Kidney capillary endothelial cell (primary cell): Measurements from ENCODE around the gene ZNF627.
"Not testable (repeated sequence)": the region's sequence is repeated elsewhere in the genome, so short reads cannot be mapped to it uniquely, and the experiment has no call there.

Source experiments
- DNase-seq: peaks from one replicate; pipeline ENCODE4 v3.0.0-alpha.2; 2018; ENCODE audit warnings: low spot score

The ZNF627 gene

DNA sequence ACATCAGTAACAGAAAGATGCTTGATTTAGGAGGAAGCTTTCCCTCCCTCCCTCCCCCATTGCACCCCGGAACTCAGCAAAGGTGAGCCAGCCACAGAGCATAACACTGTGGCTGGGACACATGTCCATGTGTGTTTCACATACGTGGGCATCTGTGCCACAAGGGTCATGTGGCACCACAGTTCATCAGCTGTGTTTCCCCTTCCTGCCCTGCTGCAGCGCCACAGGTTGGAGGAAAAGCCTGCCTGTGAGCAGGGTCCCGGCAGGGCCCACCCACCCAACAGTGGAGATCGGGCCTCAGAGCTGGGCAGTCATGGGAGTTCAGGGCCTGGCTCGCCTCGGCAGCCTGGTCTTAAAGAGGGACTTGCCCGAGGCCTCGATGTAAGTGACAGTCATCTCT, 22.6 kb upstream of the ZNF627 start:
- no peak for DNase-seq

GRCh38 chr19:11576227-11576626, 21.1 kb upstream of the ZNF627 start:
- no peak for DNase-seq

- DNase-seq, result no peak
Observed at GRCh38 chr19:11577451-11578257, 19.6 kb upstream of the ZNF627 start, which contains the start of gene ACP5. Gene ACP5, minus strand, starts transcription at chr19:11577645. Its CDS starts 328 bp downstream, at chr19:11577317.

DNA sequence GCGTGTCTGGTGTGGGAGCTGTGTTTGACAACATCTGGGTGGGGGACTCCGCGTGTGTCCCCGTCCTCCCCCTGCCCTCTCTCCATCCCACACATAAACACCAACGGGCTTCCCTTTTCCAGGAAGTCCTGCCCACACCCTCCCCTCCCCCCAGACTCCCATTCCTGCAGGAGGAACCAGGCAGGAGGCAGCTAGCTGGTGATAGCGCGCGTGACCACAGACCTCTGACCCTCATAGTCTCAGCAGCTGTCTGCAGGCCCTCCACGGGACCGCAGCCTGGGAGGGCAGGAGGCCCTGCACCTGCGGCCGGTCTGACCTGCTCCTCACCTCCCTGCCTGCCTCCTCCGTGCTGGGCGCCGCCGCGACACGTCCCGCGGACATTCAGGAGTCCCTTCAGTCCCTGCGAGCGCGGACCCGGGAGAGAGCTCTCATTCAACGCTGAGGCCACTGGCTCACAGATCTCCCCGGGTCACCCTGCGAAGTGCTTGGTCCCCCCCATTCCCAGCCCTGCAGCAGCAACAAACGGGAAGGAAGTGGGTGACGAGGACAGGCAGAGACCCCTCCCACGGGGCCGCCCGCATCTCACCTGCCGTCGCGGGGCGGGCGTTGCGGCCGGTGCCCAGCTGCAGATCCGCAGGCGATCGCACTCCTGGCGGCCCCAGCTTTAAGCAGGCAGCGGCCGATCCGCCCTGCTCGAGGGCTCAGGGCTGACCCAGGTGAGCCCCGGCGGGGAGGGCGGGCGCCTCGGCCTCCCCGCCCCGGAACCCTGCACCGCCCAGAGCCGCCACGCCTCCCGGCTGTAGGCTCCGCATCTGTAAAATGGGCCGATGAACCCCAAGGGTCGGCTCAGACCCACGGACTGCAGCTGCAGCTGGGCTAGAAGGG, 18.8 kb upstream of the ZNF627 start:
- DNase-seq, result no peak

DNA sequence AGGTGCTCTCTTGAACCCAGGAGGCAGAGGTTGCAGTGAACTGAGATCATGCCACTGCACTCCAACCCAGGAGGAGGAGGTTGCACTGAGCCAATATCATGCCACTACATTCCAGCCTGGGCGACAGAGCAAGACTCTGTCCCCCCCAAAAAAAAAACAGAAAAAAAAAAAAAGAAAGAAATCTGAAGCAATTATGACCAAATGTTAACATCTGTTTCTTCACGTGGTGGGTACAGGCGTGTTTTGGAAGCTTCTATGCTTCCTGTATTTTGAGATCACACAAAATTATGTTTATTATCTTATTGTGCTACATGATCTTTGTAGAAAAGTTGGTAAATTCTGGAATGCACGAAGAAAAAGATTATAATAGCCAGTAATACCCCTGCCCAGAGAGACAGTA, 17.2 kb upstream of the ZNF627 start:
- DNase-seq, result no peak

DNA sequence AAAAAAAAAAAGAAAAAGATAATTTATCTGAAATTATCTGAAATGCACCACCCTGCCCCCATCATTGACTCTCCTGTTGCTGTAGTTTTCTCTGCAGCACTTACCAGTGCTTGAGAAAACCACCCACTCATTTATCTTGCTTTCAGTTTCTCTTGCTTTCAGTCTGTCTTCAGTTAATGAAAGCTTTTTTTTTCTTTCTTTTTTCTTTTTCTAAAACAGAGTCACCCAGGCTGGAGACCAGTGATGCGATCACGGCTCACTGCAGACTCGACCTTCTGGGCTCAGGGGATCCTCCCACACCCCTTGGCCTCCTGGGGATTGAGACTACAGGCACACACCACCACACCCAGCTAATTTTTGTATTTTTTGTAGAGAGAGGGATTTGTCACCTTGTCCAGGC, 15.5 kb upstream of the ZNF627 start:
- no peak for DNase-seq

DNA sequence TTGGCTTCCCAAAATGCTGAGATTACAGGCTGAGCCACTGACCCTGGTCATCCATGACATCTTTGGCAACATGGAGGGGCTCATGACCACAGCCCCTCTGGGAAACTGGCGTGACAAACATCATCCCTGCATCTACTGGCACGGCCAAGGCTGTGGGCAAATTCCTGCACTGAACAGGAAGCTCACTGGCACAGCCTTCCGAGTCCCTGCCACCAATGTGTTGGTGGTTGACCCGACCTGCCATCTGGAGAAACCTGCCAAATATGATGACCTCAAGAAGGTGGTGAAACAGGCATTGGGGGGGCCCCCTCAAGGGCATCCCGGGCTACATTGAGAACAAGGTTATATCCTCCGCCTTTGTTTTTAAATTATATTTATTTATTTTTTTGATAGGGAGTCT, 11.0 kb upstream of the ZNF627 start:
- DNase-seq, result no peak

DNA sequence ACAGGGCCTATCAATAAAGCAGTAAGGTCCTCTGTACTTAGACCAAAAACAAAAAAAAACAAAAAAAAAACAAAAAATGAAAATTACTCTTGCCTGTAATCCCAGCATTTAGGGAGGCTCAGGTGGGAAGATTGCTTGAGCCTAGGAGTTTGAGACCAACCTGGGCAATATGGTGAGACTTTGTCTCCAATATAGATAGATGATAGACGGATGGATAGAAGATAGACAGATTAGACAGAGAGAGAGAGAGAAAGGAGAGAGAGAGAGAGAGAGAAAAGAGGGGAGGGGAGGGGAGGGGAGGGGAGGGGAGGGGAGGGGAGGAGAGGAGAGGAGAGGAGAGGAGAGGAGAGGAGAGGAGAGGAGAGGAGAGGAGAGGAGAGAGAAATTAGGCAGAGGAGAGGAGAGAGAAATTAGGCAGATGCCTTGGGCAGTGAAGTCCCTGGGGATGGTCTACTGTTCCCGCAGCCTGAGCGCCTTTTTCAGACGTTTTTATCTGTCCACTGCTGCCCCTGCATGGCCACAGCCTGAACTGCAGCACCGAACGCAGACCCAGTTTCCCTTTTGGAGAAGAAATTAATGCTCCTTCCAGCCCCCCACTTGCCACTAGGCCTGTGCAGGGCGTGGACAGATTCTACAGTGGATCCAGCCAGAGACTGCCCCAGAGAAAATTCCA, 9.8 kb upstream of the ZNF627 start:
- DNase-seq, result peak; percentile 55

- no peak for DNase-seq
Observed at GRCh38 chr19:11587975-11588631, 9.2 kb upstream of the ZNF627 start.

GRCh38 chr19:11594084-11594483, 3.2 kb upstream of the ZNF627 start:
- no peak for DNase-seq

GRCh38 chr19:11596156-11596555, 1.1 kb upstream of the ZNF627 start:
- DNase-seq, result no peak

- DNase-seq, result no peak
Observed at GRCh38 chr19:11598103-11598483, 810 bp downstream of the ZNF627 start.

GRCh38 chr19:11598746-11599145, 1.5 kb downstream of the ZNF627 start:
- no peak for DNase-seq

DNA sequence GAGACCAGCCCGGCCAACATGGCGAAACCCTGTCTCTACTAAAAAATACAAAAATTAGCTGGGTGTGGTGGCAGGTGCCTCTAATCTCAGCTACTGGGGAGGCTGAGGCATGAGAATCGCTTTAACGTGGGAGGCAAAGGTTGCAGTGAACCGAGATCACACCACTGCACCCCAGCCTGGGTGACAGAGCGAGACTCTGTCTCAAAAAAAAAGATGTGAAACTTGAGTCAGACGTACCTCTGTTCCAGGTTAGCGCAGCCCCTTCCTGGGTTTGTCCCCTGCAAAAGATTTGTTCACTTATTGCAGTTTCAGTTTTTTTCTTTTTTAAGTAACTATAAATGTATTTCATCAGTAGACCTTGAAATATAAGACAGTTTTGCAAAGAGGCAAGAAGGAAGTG, 2.4 kb downstream of the ZNF627 start:
- DNase-seq, result not testable (repeated sequence)

DNA sequence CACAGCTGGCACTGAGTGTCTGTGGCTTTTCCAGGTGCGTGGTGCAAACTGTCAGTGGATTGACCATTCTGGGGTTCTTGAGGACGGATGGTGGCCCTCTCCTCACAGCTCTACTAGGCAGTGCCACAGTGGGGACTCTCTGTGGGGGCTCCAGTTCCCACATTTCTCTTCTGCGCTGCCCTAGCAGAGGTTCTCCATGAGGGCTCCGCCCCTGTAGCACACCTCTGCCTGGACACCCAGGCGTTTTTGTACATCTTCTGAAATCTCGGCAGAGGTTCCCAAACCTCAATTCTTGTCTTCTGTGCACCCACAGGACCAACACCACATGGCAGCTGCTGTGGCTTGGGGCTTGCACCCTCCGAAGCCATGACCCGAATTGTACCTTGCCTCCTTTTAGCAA, 9.2 kb downstream of the ZNF627 start:
- DNase-seq, result no peak

DNA sequence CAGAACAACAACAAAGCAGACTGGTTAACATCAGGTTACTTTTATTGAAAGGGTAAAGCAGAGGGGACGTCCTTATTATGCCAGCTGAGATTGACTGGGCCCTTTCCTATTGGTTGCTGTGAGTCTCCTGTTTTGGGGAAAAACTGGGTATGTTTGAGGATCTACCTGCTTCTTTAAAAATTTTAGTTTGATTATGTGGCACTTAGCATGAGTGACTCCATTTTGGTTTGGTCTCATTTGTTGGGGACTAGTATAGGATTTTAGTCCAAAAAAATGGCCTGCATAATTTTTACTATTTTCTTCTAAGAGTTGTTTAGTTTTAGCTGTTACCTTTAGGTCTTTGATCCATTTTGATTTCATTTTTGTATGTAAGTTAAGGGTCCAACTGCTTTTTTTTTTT, 14.4 kb downstream of the ZNF627 start:
- no peak for DNase-seq

GRCh38 chr19:11612816-11613511, 15.7 kb downstream of the ZNF627 start:
- DNase-seq, result no peak

- DNase-seq, result no peak
Observed at GRCh38 chr19:11617180-11618062, 20.1 kb downstream of the ZNF627 start.

- DNase-seq, result no peak
Observed at GRCh38 chr19:11620553-11620952, 23.3 kb downstream of the ZNF627 start.

GRCh38 chr19:11622401-11622800, 25.1 kb downstream of the ZNF627 start:
- not testable (repeated sequence) for DNase-seq
